SK-N-SH treated with all-trans-retinoic acid at 6 μM for 48 hours (cell line): ENCODE measurements around the gene KAT6B.

Source experiments
- ATAC-seq: fragments of 200-7000 bp; cut with Tn5 transposase; 3 replicates; pipeline ENCODE4 v1.9.1; 2020; ENCODE audit warnings: mild to moderate bottlenecking, moderate library complexity
- ARNTL ChIP-seq: fragments of 450-650 bp; formaldehyde crosslinking; IDR thresholded peaks from 2 replicates; pipeline ENCODE4 v1.5.0; 2020; ENCODE audit warnings: low read depth, mild to moderate bottlenecking, moderate library complexity, borderline replicate concordance
- BACH2 ChIP-seq: fragments of 250-450 bp; sonication (Bioruptor Pico); IDR thresholded peaks from 2 replicates; pipeline ENCODE4 v1.9.0; 2021; ENCODE audit warnings: mild to moderate bottlenecking, borderline replicate concordance
- CSDC2 ChIP-seq: fragments of 250-450 bp; sonication (Bioruptor Pico); IDR thresholded peaks from 2 replicates; pipeline ENCODE4 v1.5.0; 2020; ENCODE audit warnings: mild to moderate bottlenecking, moderate library complexity
- ESRRG ChIP-seq: fragments of 250-450 bp; sonication (Bioruptor Pico); IDR thresholded peaks from 2 replicates; pipeline ENCODE4 v1.6.1; 2021; ENCODE audit warnings: mild to moderate bottlenecking
- GLIS3 ChIP-seq: fragments of 250-450 bp; sonication (Bioruptor Pico); IDR thresholded peaks from 2 replicates; pipeline ENCODE4 v1.5.0; 2020; ENCODE audit warnings: mild to moderate bottlenecking, moderate library complexity
- ISL1 ChIP-seq: fragments of 250-450 bp; sonication (Bioruptor Pico); IDR thresholded peaks from 2 replicates; pipeline ENCODE4 v2.1.2; 2022; ENCODE audit warnings: mild to moderate bottlenecking, moderate library complexity
- OSR1 ChIP-seq: fragments of 250-450 bp; sonication (Bioruptor Pico); IDR thresholded peaks from 2 replicates; pipeline ENCODE4 v1.8.0; 2022; ENCODE audit warnings: moderate library complexity, mild to moderate bottlenecking, inconsistent platforms
- PPARA ChIP-seq: fragments of 250-450 bp; sonication (Bioruptor Pico); IDR thresholded peaks from 2 replicates; pipeline ENCODE4 v1.5.0; 2020; ENCODE audit warnings: mild to moderate bottlenecking, borderline replicate concordance
- RARB ChIP-seq: fragments of 250-450 bp; sonication (Bioruptor Pico); IDR thresholded peaks from 2 replicates; pipeline ENCODE4 v1.8.0; 2021; ENCODE audit warnings: mild to moderate bottlenecking, moderate library complexity
- SNAI2 ChIP-seq: fragments of 250-450 bp; sonication (Bioruptor Pico); IDR thresholded peaks from 2 replicates; pipeline ENCODE4 v1.5.0; 2020; ENCODE audit warnings: mild to moderate bottlenecking, moderate library complexity
- TCF4 ChIP-seq: fragments of 250-450 bp; sonication (Bioruptor Pico); IDR thresholded peaks from 2 replicates; pipeline ENCODE4 v1.8.0; 2021; ENCODE audit warnings: mild to moderate bottlenecking, moderate library complexity, borderline replicate concordance
- ZC3H10 ChIP-seq: fragments of 250-450 bp; sonication (Bioruptor Pico); IDR thresholded peaks from 2 replicates; pipeline ENCODE4 v1.5.1; 2021; ENCODE audit warnings: mild to moderate bottlenecking, moderate library complexity
- ZFP3 ChIP-seq: fragments of 250-450 bp; sonication (Bioruptor Pico); IDR thresholded peaks from 2 replicates; pipeline ENCODE4 v1.5.0; 2020; ENCODE audit warnings: mild to moderate bottlenecking, moderate library complexity
- ZFP30 ChIP-seq: fragments of 450-650 bp; formaldehyde crosslinking; IDR thresholded peaks from 2 replicates; pipeline ENCODE4 v1.5.0; 2022; ENCODE audit warnings: mild to moderate bottlenecking, moderate library complexity
- ZNF565 ChIP-seq: fragments of 450-650 bp; formaldehyde crosslinking; conservative IDR thresholded peaks from 2 replicates; pipeline ENCODE4 v1.5.0; 2020; ENCODE audit warnings: low read depth, mild to moderate bottlenecking, moderate library complexity
- ZNF70 ChIP-seq: fragments of 450-650 bp; formaldehyde crosslinking; IDR thresholded peaks from 2 replicates; pipeline ENCODE4 v1.5.0; 2020; ENCODE audit warnings: mild to moderate bottlenecking, moderate library complexity
- ZNF8 ChIP-seq: fragments of 450-650 bp; formaldehyde crosslinking; IDR thresholded peaks from 2 replicates; pipeline ENCODE4 v1.5.0; 2020; ENCODE audit warnings: mild to moderate bottlenecking, moderate library complexity
- TF ChIP-seq, protein P1 (sequence below): fragments of 250-450 bp; sonication (Bioruptor Pico); IDR thresholded peaks from 2 replicates; pipeline ENCODE4 v1.8.0; 2021; ENCODE audit warnings: low read depth, mild to moderate bottlenecking, moderate library complexity, borderline replicate concordance
- TF ChIP-seq, protein P2 (sequence below): fragments of 250-450 bp; sonication (Bioruptor Pico); IDR thresholded peaks from 2 replicates; pipeline ENCODE4 v1.5.1; 2020; ENCODE audit warnings: low read depth, mild to moderate bottlenecking, moderate library complexity
- TF ChIP-seq, protein P3 (sequence below): fragments of 250-450 bp; sonication (Bioruptor Pico); IDR thresholded peaks from 2 replicates; pipeline ENCODE4 v1.8.0; 2020; ENCODE audit warnings: mild to moderate bottlenecking, moderate library complexity, borderline replicate concordance
- TF ChIP-seq, protein P4 (sequence below): fragments of 250-450 bp; sonication (Bioruptor Pico); IDR thresholded peaks from 2 replicates; pipeline ENCODE4 v1.5.1; 2021; ENCODE audit warnings: mild to moderate bottlenecking, moderate library complexity

KAT6B gene

DNA sequence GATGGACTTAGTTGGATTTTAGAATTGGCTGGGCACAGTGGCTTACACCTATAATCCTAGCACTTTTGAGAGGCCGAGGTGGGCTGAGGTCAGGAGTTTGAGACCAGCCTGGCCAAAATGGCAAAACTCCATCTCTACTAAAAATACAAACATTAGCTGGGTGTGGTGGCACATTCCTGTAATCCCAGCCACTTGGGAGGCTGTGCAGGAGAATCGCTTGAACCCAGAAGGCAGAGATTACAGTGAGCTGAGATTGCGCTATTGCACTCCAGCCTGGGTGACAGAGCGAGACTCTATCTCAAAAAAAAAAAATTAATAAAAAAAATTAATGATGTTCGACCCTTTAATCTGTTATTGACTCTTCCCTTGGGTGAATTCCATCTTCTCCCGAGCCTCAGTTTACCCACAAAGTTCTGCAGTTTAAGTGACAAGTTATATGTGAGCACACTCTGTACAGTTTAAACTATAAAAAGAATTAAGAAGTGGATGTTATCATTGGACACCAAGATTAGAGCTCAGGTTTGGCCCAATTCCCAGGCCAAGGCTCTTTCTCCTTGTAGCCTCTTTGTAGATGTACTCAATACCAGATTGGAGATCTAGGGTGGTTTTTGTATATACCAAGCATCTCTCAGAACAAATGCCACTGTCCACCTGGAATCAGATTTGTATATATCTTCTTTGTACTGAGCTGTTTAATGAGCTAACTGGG is 15.0 kb downstream of the KAT6B start:
- ATAC-seq = no peak
- TF ChIP-seq ESRRG (CRISPR knock-in tag) (no peak), SNAI2 (no peak), ZFP30 (CRISPR knock-in tag) (no peak)

DNA sequence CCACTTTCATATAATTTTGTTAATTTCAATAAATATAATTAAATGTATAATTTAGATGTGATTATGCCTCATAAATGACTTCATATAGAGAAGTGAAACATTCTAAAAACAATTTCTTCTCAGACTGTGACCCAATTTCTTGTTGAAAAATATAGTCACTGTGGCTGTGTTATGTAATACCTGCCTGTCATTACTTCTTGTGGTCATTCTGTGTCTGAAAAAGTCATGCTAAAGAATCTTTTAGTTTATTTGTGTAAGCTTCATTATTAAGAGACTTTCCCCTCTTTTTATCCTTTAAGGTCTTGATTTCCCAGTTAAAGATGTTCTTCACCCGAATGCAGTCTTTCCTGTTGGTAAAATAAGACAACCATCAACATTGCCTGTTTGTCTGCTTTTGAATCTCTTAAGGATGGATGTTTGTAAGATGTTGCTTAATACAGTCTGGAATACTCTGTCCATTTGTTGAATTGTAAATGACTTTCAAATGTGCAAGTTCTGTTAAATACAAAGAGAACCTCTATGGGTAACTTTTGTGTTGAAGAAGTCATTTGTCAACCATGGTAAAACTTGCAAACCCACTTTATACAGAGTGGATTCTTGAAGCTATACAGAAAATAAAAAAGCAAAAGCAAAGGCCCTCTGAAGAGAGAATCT is 16.0 kb downstream of the KAT6B start:
- no peak for ATAC-seq
- TF ChIP-seq, protein P1, sequence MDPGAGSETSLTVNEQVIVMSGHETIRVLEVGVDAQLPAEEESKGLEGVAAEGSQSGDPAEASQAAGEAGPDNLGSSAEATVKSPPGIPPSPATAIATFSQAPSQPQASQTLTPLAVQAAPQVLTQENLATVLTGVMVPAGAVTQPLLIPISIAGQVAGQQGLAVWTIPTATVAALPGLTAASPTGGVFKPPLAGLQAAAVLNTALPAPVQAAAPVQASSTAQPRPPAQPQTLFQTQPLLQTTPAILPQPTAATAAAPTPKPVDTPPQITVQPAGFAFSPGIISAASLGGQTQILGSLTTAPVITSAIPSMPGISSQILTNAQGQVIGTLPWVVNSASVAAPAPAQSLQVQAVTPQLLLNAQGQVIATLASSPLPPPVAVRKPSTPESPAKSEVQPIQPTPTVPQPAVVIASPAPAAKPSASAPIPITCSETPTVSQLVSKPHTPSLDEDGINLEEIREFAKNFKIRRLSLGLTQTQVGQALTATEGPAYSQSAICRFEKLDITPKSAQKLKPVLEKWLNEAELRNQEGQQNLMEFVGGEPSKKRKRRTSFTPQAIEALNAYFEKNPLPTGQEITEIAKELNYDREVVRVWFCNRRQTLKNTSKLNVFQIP (CRISPR knock-in tag) = no peak
- TF ChIP-seq ZNF565 (CRISPR knock-in tag) = no peak
- no peak for TF ChIP-seq CSDC2 (CRISPR knock-in tag)
- no peak for TF ChIP-seq ZNF70 (CRISPR knock-in tag)
- TF ChIP-seq, protein P2, sequence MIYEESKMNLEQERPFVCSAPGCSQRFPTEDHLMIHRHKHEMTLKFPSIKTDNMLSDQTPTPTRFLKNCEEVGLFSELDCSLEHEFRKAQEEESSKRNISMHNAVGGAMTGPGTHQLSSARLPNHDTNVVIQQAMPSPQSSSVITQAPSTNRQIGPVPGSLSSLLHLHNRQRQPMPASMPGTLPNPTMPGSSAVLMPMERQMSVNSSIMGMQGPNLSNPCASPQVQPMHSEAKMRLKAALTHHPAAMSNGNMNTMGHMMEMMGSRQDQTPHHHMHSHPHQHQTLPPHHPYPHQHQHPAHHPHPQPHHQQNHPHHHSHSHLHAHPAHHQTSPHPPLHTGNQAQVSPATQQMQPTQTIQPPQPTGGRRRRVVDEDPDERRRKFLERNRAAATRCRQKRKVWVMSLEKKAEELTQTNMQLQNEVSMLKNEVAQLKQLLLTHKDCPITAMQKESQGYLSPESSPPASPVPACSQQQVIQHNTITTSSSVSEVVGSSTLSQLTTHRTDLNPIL = no peak
- TF ChIP-seq TCF4 (CRISPR knock-in tag) = no peak
- TF ChIP-seq OSR1 = no peak
- TF ChIP-seq ARNTL (CRISPR knock-in tag) = no peak
- no peak for TF ChIP-seq ESRRG (CRISPR knock-in tag)
- no peak for TF ChIP-seq PPARA (CRISPR knock-in tag)
- TF ChIP-seq SNAI2 = no peak
- no peak for TF ChIP-seq ISL1 (CRISPR knock-in tag)

DNA sequence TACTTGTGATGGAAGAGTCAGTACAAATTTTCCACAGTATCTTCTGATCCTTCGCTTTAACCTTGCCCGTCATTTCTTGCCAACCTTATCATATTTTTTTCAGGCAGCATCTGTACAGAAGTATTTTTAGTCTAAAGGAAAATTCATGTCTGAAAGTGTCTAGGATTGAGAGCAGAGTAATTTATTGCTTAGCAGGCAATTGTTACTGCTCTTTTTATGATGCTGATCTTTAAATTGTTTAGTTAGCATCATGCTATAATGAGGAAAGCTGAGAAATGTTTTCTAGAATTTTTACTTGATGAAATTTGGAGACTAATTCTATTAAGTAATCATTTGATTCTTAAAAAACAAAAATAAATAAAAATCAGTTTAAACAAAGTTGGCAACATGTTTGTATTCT is 20.6 kb downstream of the KAT6B start:
- TF ChIP-seq BACH2 (CRISPR knock-in tag) (no peak), ZFP30 (CRISPR knock-in tag) (no peak), ZNF8 (CRISPR knock-in tag) (no peak), OSR1 (no peak), ZNF565 (CRISPR knock-in tag) (no peak), GLIS3 (no peak), TCF4 (CRISPR knock-in tag) (no peak), CSDC2 (CRISPR knock-in tag) (no peak), ZFP3 (CRISPR knock-in tag) (no peak), ZC3H10 (no peak), ISL1 (CRISPR knock-in tag) (no peak)
- TF ChIP-seq, protein P3, sequence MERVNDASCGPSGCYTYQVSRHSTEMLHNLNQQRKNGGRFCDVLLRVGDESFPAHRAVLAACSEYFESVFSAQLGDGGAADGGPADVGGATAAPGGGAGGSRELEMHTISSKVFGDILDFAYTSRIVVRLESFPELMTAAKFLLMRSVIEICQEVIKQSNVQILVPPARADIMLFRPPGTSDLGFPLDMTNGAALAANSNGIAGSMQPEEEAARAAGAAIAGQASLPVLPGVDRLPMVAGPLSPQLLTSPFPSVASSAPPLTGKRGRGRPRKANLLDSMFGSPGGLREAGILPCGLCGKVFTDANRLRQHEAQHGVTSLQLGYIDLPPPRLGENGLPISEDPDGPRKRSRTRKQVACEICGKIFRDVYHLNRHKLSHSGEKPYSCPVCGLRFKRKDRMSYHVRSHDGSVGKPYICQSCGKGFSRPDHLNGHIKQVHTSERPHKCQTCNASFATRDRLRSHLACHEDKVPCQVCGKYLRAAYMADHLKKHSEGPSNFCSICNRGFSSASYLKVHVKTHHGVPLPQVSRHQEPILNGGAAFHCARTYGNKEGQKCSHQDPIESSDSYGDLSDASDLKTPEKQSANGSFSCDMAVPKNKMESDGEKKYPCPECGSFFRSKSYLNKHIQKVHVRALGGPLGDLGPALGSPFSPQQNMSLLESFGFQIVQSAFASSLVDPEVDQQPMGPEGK (CRISPR knock-in tag) = no peak
- TF ChIP-seq, protein P4, sequence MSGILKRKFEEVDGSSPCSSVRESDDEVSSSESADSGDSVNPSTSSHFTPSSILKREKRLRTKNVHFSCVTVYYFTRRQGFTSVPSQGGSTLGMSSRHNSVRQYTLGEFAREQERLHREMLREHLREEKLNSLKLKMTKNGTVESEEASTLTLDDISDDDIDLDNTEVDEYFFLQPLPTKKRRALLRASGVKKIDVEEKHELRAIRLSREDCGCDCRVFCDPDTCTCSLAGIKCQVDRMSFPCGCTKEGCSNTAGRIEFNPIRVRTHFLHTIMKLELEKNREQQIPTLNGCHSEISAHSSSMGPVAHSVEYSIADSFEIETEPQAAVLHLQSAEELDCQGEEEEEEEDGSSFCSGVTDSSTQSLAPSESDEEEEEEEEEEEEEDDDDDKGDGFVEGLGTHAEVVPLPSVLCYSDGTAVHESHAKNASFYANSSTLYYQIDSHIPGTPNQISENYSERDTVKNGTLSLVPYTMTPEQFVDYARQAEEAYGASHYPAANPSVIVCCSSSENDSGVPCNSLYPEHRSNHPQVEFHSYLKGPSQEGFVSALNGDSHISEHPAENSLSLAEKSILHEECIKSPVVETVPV (CRISPR knock-in tag) = no peak
- TF ChIP-seq, protein P2 = no peak

DNA sequence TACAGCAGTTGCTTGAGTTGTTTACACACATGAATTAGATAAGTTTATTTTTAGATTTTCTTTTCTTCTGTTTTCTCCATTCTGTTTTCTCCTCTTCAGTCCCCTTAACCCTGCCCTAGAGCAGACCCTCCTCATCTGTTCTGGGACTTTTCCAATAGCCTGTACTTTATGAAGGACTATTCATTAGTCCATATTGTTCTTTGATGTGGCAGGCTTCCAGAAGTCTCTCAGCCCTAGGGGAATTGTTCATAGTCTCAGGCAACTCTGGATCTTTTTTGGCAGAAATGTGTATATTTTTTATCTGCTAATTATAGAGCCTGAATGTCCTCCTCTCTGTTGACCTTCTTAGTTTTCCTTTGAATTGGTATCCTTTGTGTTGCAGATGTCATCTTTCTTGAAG is 25.4 kb downstream of the KAT6B start:
- ATAC-seq = no peak
- TF ChIP-seq, protein P3 (CRISPR knock-in tag) = no peak
- TF ChIP-seq, protein P1 (CRISPR knock-in tag) = no peak
- TF ChIP-seq ZFP30 (CRISPR knock-in tag) (no peak), RARB (CRISPR knock-in tag) (no peak)
- TF ChIP-seq, protein P2 = no peak

More for the DNA sequence above, 20.6 kb downstream of the KAT6B start:
- ATAC-seq = no peak
